HEK293 (cell line): Measurements from ENCODE around the gene SPECC1L.

Experiments used
- CTCF ChIP-seq: fragments of 450-650 bp; formaldehyde crosslinking; IDR thresholded peaks from 2 replicates; pipeline ENCODE4 v1.5.1; 2016; ENCODE audit warnings: missing biosample characterization, missing genetic modification characterization
- PBX3 ChIP-seq: sonication (generic); formaldehyde crosslinking; IDR thresholded peaks from 2 replicates; pipeline ENCODE4 v1.8.1; 2022; ENCODE audit warnings: mild to moderate bottlenecking, moderate library complexity, missing genetic modification reagents
- YY1 ChIP-seq: fragments of 450-650 bp; formaldehyde crosslinking; IDR thresholded peaks from 2 replicates; pipeline ENCODE4 v1.5.1; 2018; ENCODE audit warnings: missing biosample characterization, missing genetic modification characterization
- ZBTB6 ChIP-seq: fragments of 450-650 bp; formaldehyde crosslinking; IDR thresholded peaks from 2 replicates; pipeline ENCODE4 v1.5.1; 2017; ENCODE audit warnings: missing biosample characterization, missing genetic modification characterization
- ZNF423 ChIP-seq: fragments of 450-650 bp; formaldehyde crosslinking; IDR thresholded peaks from 2 replicates; pipeline ENCODE4 v1.5.1; 2016; ENCODE audit warnings: missing biosample characterization, missing genetic modification characterization
- ZSCAN18 ChIP-seq: fragments of 450-650 bp; formaldehyde crosslinking; IDR thresholded peaks from 2 replicates; pipeline ENCODE4 v1.5.1; 2016; ENCODE audit warnings: missing biosample characterization, missing genetic modification characterization

GRCh38 chr22:24271386-24271854 lies 789 bp downstream of the SPECC1L start:
- 0 out of 2 replicates have a peak, but pooled peaks have one; percentile 47 for TF ChIP-seq PBX3 (CRISPR knock-in tag)
- no peak for TF ChIP-seq CTCF (tag by site-specific recombination)
- no peak for TF ChIP-seq YY1 (tag by site-specific recombination)
- TF ChIP-seq ZBTB6 = no peak
- no peak for TF ChIP-seq ZNF423 (tag by site-specific recombination)
- TF ChIP-seq ZSCAN18 = no peak
